CD4-positive, alpha-beta T cell treated with Interleukin-6 for 4 hours (primary cell): ENCODE measurements around the gene CFAP43.
"Not testable (repeated sequence)": the region's sequence is repeated elsewhere in the genome, so short reads cannot be mapped to it uniquely, and the experiment has no call there.

Experiments
- DNase-seq: peaks from one replicate; pipeline ENCODE4 v3.0.0-alpha.2; 2020; ENCODE audit warnings: mixed read lengths

CFAP43 gene

GRCh38 chr10:104223304-104223703 is 8.9 kb downstream of the CFAP43 start:
- DNase-seq = no peak

- no peak for DNase-seq
Observed at GRCh38 chr10:104220522-104220921, 11.6 kb downstream of the CFAP43 start.

- no peak for DNase-seq
Observed at GRCh38 chr10:104218751-104219150, 13.4 kb downstream of the CFAP43 start.

GRCh38 chr10:104216631-104217030 is 15.5 kb downstream of the CFAP43 start:
- DNase-seq = no peak

- peak; percentile 59 for DNase-seq
Observed at GRCh38 chr10:104209575-104210198, 22.5 kb downstream of the CFAP43 start.

- DNase-seq = no peak
Observed at GRCh38 chr10:104208730-104209129, 23.4 kb downstream of the CFAP43 start.

- no peak for DNase-seq
Observed at GRCh38 chr10:104202231-104202630, 29.9 kb downstream of the CFAP43 start.

- DNase-seq = no peak
Observed at GRCh38 chr10:104201636-104202035, 30.5 kb downstream of the CFAP43 start.

- no peak for DNase-seq
Observed at GRCh38 chr10:104199567-104199966, 32.6 kb downstream of the CFAP43 start.

GRCh38 chr10:104197364-104197763 is 34.8 kb downstream of the CFAP43 start:
- DNase-seq = no peak

GRCh38 chr10:104195706-104196105 is 36.5 kb downstream of the CFAP43 start:
- no peak for DNase-seq

- DNase-seq = no peak
Observed at GRCh38 chr10:104193787-104194186, 38.4 kb downstream of the CFAP43 start.

- DNase-seq = no peak
Observed at GRCh38 chr10:104190695-104191094, 41.5 kb downstream of the CFAP43 start.

- no peak for DNase-seq
Observed at GRCh38 chr10:104183682-104184081, 48.5 kb downstream of the CFAP43 start.

- DNase-seq = not testable (repeated sequence)
Observed at GRCh38 chr10:104174136-104174535, 58.0 kb downstream of the CFAP43 start.

- peak; percentile 5 for DNase-seq
Observed at GRCh38 chr10:104170610-104171254, 61.4 kb downstream of the CFAP43 start.

- DNase-seq = no peak
Observed at GRCh38 chr10:104155591-104155990, 76.6 kb downstream of the CFAP43 start.

- no peak for DNase-seq
Observed at GRCh38 chr10:104151737-104152136, 80.4 kb downstream of the CFAP43 start.

- no peak for DNase-seq
Observed at GRCh38 chr10:104150139-104150538, 82.0 kb downstream of the CFAP43 start.

GRCh38 chr10:104146882-104147281 is 85.3 kb downstream of the CFAP43 start:
- DNase-seq = no peak

- no peak for DNase-seq
Observed at GRCh38 chr10:104144931-104145330, 87.2 kb downstream of the CFAP43 start.

- no peak for DNase-seq
Observed at GRCh38 chr10:104143829-104144228, 88.3 kb downstream of the CFAP43 start.

- DNase-seq = no peak
Observed at GRCh38 chr10:104142081-104142480, 90.1 kb downstream of the CFAP43 start.

GRCh38 chr10:104139221-104139620 is 92.9 kb downstream of the CFAP43 start:
- peak; percentile 12 for DNase-seq

- no peak for DNase-seq
Observed at GRCh38 chr10:104138131-104138530, 94.0 kb downstream of the CFAP43 start.
